Glomerular endothelial cell (primary cell): ENCODE data around the gene ARHGEF19. TPM values are rescaled to one million over a fixed set of nuclear protein-coding genes. Genes with fewer than 3 reads are reported as not detected.

Experiments used
- DNase-seq: peaks from one replicate; pipeline ENCODE4 v3.0.0-alpha.2; 2011; ENCODE audit warnings: low read depth, low spot score; ENCODE audit errors: extremely low read depth
- total RNA-seq: library from RNA; depleted of rRNA; stranded (reverse); fragments of >200 nt; gene quantifications from 2 replicates; pipeline ENCODE4 v1.2.3, GENCODE V29; 2015

Gene ARHGEF19
- total RNA-seq, 1 donor from 2014 or later: 3.7 TPM

DNA sequence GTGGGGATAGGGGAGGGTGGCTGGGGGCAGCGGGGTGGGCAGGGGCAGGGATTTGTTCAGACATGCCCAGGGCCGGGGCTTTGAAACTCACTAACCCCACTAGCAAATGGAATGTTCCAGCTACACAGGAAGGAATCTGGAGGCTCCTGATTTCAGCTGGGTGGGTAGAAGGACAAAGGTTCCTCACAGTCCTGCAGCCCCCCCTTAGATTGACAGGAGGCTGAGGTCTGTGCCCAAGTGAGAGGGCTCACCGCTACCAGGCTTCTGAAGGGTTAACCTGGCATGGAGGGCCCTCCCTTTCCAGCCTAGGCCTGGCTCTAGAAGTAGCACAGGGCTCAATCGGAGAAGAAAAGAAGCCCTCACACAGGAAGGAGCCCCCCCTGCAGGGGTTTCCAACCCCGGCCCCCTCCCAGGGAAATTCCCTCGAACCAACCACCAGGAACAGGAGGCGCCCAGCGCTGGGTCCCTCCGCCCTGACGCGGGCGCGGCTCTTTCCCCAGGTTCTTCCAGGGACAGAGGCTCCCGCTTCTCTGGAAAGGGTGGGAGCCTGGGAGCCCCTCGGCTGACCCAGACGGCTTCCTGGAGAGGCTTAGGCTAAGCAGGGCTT, 59.9 kb downstream of the ARHGEF19 start:
- no peak for DNase-seq

DNA sequence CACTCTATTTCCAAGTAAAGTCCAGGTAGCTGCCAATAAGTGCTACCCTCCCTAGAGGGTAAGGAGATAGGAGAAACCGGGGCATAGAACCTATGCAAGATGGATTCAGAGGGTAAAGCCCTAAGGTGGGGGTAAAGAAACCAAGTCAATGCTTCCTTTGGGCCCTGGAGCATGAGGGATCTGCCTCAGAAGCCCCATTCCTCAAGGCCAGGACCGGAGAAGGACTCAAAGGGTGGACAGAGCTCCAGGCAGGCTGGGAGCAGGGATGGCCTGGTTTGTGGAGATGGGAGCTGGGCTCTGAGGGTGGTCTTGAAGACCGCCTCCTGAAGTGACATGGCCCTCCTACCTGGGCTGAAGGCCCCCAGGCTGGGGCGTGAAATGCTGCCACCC, 60.5 kb downstream of the ARHGEF19 start:
- no peak for DNase-seq

DNA sequence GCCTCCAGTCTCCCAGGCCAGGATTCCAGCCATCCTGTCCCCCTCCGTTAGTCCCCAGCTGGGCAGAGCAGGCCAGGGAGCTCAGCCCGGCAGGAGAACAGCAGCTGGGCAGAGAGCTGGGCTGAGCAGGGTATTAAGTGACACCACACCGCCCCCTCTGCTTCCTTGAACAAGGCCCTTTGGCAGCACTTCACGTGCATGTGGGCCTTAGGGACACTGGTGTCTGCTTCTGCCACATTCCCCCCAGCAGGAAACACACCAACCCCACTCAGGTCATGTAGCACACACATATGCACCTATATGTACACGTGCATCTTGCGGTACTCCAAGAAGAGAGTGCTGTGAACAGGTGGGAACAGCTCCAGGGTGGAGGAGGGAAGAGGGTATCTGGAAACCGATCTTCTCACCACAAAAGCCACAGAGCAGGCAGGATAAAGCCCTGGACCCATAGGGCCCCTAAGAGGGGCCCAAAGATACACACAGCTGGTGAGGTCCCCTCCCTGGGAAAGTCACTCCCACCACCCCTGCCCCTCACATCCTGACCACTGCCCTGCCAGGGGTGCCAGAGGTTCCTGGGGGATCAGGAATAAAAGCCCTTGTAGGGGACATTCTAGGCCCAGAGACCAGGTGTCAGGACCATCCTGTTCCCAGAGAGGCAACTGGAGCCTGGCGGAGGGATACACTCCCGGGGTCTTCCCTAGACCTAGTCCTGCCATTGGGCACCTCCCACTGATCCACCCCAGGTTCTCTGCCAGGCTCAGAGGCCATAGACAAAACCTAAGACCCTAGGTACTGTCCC, 61.1 kb downstream of the ARHGEF19 start:
- DNase-seq: no peak

DNA sequence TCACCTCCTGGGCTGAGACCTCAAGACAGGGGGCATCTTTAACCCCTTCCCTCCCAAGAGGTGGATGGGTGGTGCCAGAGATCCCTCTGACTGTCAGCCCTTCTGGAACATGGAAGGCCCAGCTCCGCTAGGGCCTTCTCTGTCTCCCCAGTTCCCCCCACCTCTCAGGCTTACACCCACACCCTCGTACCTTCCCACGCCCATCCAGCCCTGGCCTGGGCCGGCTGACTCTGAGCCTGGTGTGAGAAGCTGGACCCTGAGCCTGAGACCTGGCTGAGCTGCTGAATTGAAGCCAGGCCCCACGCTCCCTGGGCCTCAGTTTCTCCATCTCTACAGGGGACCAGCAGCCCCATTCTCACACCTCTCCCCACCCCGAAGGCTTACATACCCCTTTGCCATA, 61.9 kb downstream of the ARHGEF19 start:
- no peak for DNase-seq

DNA sequence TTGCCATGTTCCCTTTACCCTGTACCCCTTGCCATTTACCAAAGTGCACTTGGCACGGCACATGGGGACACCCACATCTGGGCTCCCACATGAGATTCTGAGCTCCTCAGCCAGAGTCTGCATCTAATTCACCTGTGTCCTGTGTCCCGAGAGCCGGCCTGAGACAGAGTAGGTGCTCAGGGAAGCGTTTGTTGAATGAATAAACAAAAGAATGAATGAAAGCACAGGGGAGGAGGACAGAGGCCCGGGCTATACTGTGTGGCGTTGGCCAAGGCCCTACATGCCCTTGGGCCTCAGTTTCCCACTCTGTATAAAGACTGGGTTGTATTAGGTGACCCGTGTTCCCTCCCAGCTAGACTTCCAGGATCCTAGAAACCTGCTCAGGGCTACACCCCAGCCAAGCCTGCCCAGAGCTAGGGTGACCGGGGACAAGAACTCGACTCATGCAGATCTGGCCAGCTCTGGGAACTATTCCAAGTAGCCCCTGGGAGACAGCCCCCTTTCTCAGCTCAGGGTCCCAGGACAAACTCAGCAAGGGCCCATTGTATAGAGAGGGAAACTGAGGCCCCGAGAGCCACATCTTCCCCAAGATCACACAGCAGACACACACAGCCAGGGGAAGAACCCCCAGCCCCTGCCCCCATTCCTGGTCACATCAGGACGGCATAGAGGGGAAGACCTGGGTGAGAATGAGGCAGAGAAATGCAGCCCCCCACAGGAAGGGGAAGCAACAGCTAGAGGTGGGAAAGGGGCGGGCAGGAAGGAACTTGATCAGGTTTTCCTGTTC, 62.6 kb downstream of the ARHGEF19 start:
- no peak for DNase-seq

DNA sequence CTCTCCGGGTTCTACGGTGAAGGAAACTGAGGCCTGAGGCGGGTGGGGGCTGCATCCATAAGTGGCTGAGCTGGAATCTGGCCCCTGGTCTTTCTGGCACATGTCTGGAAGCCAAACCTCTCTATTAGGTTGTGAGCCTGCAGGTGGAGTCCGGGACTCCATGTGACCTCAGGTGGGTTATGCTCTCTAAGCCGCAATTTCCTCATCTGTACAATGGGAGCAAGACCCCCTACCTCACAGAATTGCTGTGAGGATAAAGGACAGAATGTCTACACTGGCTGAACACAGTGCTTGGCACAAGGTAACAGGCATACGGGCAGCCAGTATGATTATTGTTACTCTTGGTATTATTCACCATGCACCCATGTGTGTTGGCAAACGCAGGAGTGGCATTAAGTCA, 63.3 kb downstream of the ARHGEF19 start:
- no peak for DNase-seq

DNA sequence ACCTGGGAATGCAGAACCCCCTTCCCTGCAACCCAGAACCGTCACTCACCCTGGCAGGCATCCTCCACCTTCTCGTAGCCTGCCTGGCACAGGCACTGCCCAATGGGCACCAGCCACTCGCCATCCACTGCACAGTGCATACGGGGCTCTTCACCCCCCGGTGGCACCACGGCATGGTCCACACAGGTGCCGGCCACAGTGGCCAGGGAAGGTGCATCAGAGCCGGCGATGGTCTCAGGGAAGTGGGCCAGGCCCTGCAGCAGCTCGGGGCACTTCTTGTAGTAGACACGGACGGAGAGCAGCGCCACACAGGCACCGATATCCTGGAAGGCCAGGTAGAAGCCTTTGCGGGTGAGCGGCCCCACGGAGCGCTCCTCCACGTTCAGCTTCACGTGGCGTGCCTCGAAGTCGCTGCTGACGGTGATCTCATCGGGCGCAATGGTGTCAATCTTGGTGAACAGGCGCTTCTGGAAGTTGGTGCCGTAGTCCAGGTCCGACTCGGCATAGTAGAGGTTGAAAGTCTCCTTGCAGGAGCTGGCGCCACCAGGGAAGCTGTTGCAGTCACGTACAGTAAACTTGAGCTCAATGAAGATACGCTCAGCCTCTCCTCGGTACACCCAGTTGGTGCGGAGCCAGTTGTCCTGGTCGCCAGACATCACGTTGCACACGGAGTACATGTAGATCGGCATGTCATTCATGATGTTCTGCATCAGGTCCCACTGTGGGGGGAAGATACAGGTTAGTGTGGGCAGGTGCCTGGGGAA, 63.9 kb downstream of the ARHGEF19 start:
- no peak for DNase-seq

Other genes starting within 250 kb of the ARHGEF19 start
- gene ZBTB17, start 236.6 kb downstream of the ARHGEF19 start, total RNA-seq: 27.6 and 35.6 TPM in 2 replicates
- 0.15 TPM in 1 of 2 replicates, not detected in the other for gene SRARP, start 208.4 kb downstream of the ARHGEF19 start, total RNA-seq
- not detected in 2 replicates for gene HSPB7, start 194.6 kb downstream of the ARHGEF19 start, total RNA-seq
- gene CLCNKA, start 190.6 kb downstream of the ARHGEF19 start, total RNA-seq: not detected in 2 replicates
- gene CLCNKB, start 168.9 kb downstream of the ARHGEF19 start, total RNA-seq: not detected in 2 replicates
- gene FAM131C, start 139.0 kb downstream of the ARHGEF19 start, total RNA-seq: 0.82 and 0.87 TPM in 2 replicates
- gene EPHA2, start 56.6 kb downstream of the ARHGEF19 start, total RNA-seq: 155 and 197 TPM in 2 replicates
- 2.7 and 4.1 TPM in 2 replicates for gene CPLANE2, start 24.5 kb upstream of the ARHGEF19 start, total RNA-seq
- gene FBXO42, start 139.8 kb upstream of the ARHGEF19 start, total RNA-seq: 14.3 and 20.9 TPM in 2 replicates
- gene SZRD1, start 154.6 kb upstream of the ARHGEF19 start, total RNA-seq: 79.8 and 84.2 TPM in 2 replicates
- not detected in 2 replicates for gene SPATA21, start 224.8 kb upstream of the ARHGEF19 start, total RNA-seq
- gene NECAP2, start 228.1 kb upstream of the ARHGEF19 start, total RNA-seq: 145 and 175 TPM in 2 replicates